Keratinocyte (primary cell): ENCODE results near the gene BEGAIN. TPM values are rescaled to one million over a fixed set of nuclear protein-coding genes. Genes with fewer than 3 reads are reported as not detected.

Source experiments
- DNase-seq: peaks from one replicate; pipeline ENCODE4 v3.0.0-alpha.2; 2011; ENCODE audit warnings: low read depth, missing footprints, low spot score
- FAIRE-seq: peaks from 2 replicates; lab custom pipeline; 2011; peaks lifted over from hg19 to GRCh38; lab: Jason Lieb, UNC
- H2AFZ ChIP-seq: 2 replicates; pipeline ENCODE4 v1.6.0; 2012; ENCODE audit warnings: low read length, control low read depth, inconsistent platforms; ENCODE audit not compliant: control insufficient read depth
- H3K27ac ChIP-seq: 2 replicates; pipeline ENCODE4 v1.5.1; 2011; ENCODE audit warnings: low read length; ENCODE audit not compliant: control insufficient read depth, insufficient read depth
- H3K27me3 ChIP-seq: 3 replicates; pipeline ENCODE4 v1.6.0; 2011; ENCODE audit warnings: low read length; ENCODE audit not compliant: control insufficient read depth, insufficient read depth; ENCODE audit errors: extremely low read depth
- H3K36me3 ChIP-seq, 2 experiments: 2 replicates in 1 of 2; 3 replicates in 1 of 2; pipeline ENCODE4 v1.5.1; 2011; ENCODE audit warnings: low read length in 2 of 2, mild to moderate bottlenecking in 1 of 2; ENCODE audit not compliant: control insufficient read depth in 2 of 2, insufficient read depth in 2 of 2; ENCODE audit errors: extremely low read depth in 1 of 2
- H3K4me1 ChIP-seq: 3 replicates; pipeline ENCODE4 v1.5.1; 2011; ENCODE audit warnings: low read length; ENCODE audit not compliant: control insufficient read depth, insufficient read depth; ENCODE audit errors: extremely low read depth
- H3K4me2 ChIP-seq: 3 replicates; pipeline ENCODE4 v1.6.0; 2011; ENCODE audit warnings: low read depth, low read length; ENCODE audit not compliant: control insufficient read depth, insufficient read depth; ENCODE audit errors: extremely low read depth
- H3K4me3 ChIP-seq, 3 experiments: fragments of 200-600 bp in 1 of 3; sonication (generic) in 1 of 3; 2 replicates in 2 of 3; 3 replicates in 1 of 3; pipeline ENCODE4 v1.5.1; 2011 to 2016; ENCODE audit warnings: low read length in 3 of 3, mild to moderate bottlenecking in 3 of 3, control low read depth in 2 of 3, inconsistent platforms in 1 of 3, low read depth in 1 of 3, mixed read lengths in 1 of 3, mixed run types in 1 of 3, moderate library complexity in 1 of 3; ENCODE audit not compliant: control insufficient read depth in 2 of 3, insufficient read depth in 2 of 3; ENCODE audit errors: extremely low read depth in 1 of 3
- H3K79me2 ChIP-seq: 2 replicates; pipeline ENCODE4 v1.6.0; 2012; ENCODE audit warnings: low read length; ENCODE audit not compliant: control insufficient read depth, insufficient read depth
- H3K9ac ChIP-seq: 3 replicates; pipeline ENCODE4 v1.6.0; 2011; ENCODE audit warnings: low read length; ENCODE audit not compliant: control insufficient read depth, insufficient read depth; ENCODE audit errors: extremely low read depth
- H3K9me1 ChIP-seq: 3 replicates; pipeline ENCODE4 v1.6.0; 2011; ENCODE audit warnings: low read length; ENCODE audit not compliant: control insufficient read depth, insufficient read depth; ENCODE audit errors: extremely low read depth
- H3K9me3 ChIP-seq: 2 replicates; pipeline ENCODE4 v1.5.1; 2012; ENCODE audit warnings: low read depth, low read length; ENCODE audit not compliant: control insufficient read depth
- H4K20me1 ChIP-seq: 3 replicates; pipeline ENCODE4 v1.6.0; 2011; ENCODE audit warnings: low read length; ENCODE audit not compliant: control insufficient read depth, insufficient read depth; ENCODE audit errors: extremely low read depth
- EZH2 ChIP-seq: IDR thresholded peaks from one replicate; pipeline ENCODE4 v1.6.1; 2012; ENCODE audit warnings: inconsistent platforms, mild to moderate bottlenecking, low read length, moderate library complexity
- dilution Hi-C: fragments of 300-500 bp; cut with MboI; formaldehyde crosslinking; loops from one replicate; pipeline ENCODE4 v1.7.0; 2020; ENCODE audit warnings: low sequenced_read_pairs; ENCODE audit not compliant: extremely low pct_ligation_motif_present
- polyA plus RNA-seq, 5 experiments: library from polyadenylated mRNA; depleted of rRNA in 3 of 5; stranded (reverse) in 3 of 5; stranded (forward) in 1 of 5; unstranded in 1 of 5; fragments of >200 nt; gene quantifications; 1 replicate in 1 of 5; 2 replicates in 3 of 5; 3 replicates in 1 of 5; pipeline versions ENCODE4 v1.2.1 to v1.2.3, GENCODE V29; 2011 to 2012; ENCODE audit warnings: missing spikeins in 2 of 5, low read depth in 1 of 5, low replicate concordance in 1 of 5
- TF ChIP-seq, protein P1 (sequence below), 3 experiments: IDR thresholded peaks in 1 of 3; conservative IDR thresholded peaks in 1 of 3; optimal IDR thresholded peaks in 1 of 3; 2 replicates in 2 of 3; 3 replicates in 1 of 3; pipeline versions ENCODE3 to v1.5.1; 2011; ENCODE audit warnings: low read length in 3 of 3, mild to moderate bottlenecking in 3 of 3, moderate library complexity in 2 of 3, control low read depth in 1 of 3, inconsistent platforms in 1 of 3; ENCODE audit not compliant: insufficient read depth in 2 of 3; ENCODE audit errors: extremely low read depth in 1 of 3

BEGAIN gene
- polyA plus RNA-seq, 1 donor (not counting 4 experiments of a cell fraction or from before 2014, with no cell fraction given): 0.25 TPM

DNA sequence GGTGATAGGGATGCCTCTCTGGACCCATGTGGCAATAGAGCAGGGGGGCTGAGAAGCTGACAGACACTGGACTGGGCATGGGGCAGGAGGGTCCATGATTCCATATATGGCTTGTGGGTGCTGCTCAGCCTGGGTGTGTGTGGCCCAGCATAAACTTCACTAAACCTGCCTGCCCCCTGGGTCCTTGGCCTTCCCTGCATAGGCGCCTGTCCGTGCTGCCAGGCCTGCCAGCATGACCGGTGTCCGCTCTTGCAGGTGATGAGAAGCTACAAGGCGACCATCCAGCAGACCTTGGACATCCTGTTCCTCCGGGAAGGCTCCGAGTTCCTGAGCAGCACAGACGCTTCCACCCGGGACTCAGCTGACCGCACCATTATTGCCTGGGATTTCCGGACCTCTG, 61.6 kb downstream of the BEGAIN start:
- Histone ChIP-seq H4K20me1 (no peaks in the 10 kb centered on the region), H3K9ac (no peak overlapping the region), H3K79me2 (no peaks in the 10 kb centered on the region), H2AFZ (no peak overlapping the region), H3K36me3 (peaks cover 0 to 5% of the 10 kb centered on the region in 2 experiments), H3K27me3 (no peaks in the 10 kb centered on the region), H3K4me1 (no peaks in the 10 kb centered on the region), H3K9me3 (no peaks in the 10 kb centered on the region), H3K4me3 (no peak overlapping the region), H3K4me2 (no peak overlapping the region), H3K9me1 (no peaks in the 10 kb centered on the region), H3K27ac (no peak overlapping the region)
- DNase-seq (no peak), FAIRE-seq (no peak)
- no peak for TF ChIP-seq EZH2
- TF ChIP-seq, protein P1, sequence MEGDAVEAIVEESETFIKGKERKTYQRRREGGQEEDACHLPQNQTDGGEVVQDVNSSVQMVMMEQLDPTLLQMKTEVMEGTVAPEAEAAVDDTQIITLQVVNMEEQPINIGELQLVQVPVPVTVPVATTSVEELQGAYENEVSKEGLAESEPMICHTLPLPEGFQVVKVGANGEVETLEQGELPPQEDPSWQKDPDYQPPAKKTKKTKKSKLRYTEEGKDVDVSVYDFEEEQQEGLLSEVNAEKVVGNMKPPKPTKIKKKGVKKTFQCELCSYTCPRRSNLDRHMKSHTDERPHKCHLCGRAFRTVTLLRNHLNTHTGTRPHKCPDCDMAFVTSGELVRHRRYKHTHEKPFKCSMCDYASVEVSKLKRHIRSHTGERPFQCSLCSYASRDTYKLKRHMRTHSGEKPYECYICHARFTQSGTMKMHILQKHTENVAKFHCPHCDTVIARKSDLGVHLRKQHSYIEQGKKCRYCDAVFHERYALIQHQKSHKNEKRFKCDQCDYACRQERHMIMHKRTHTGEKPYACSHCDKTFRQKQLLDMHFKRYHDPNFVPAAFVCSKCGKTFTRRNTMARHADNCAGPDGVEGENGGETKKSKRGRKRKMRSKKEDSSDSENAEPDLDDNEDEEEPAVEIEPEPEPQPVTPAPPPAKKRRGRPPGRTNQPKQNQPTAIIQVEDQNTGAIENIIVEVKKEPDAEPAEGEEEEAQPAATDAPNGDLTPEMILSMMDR (optimal IDR thresholded peaks at IDR 0.05 in 1 of 3, IDR thresholded peaks at IDR 0.05 in 1 of 3, conservative IDR thresholded peaks at IDR 0.05 in 1 of 3; ENCODE audit: extremely low read depth in 1 of 3, insufficient read depth in 2 of 3, low read length in 3 of 3): no peak
- dilution Hi-C loops: no loop called here

DNA sequence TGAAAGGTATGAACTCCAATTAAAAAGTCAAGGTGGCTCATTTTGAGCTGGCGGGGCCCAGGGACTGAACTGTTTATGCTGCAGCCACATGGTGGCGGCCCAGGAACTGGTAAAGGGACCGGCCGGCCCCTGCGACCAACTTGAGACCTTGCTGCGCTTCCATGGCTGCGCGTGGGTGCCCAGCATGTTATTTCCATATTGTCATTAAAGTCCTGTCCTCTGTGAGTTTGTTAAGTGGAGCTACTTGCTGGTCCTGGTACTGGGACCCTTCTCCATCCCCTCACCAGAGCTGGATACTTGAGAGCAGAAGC, 62.3 kb downstream of the BEGAIN start:
- Histone ChIP-seq H3K36me3 (peaks cover 0 to 5% of the 10 kb centered on the region in 2 experiments), H3K27me3 (no peaks in the 10 kb centered on the region), H3K4me2 (no peak overlapping the region), H3K4me3 (no peak overlapping the region), H3K79me2 (no peaks in the 10 kb centered on the region), H3K4me1 (no peaks in the 10 kb centered on the region), H3K9me3 (no peaks in the 10 kb centered on the region), H3K9me1 (no peaks in the 10 kb centered on the region), H3K9ac (no peak overlapping the region), H2AFZ (no peak overlapping the region), H3K27ac (no peak overlapping the region), H4K20me1 (no peaks in the 10 kb centered on the region)
- DNase-seq (no peak), FAIRE-seq (no peak)
- TF ChIP-seq, protein P1 (optimal IDR thresholded peaks at IDR 0.05 in 1 of 3, IDR thresholded peaks at IDR 0.05 in 1 of 3, conservative IDR thresholded peaks at IDR 0.05 in 1 of 3; ENCODE audit: extremely low read depth in 1 of 3, insufficient read depth in 2 of 3, low read length in 3 of 3): peak; percentile 25 to 61 (median 36)
- no peak for TF ChIP-seq EZH2
- dilution Hi-C loops: no loop called here
